Retinal pigment epithelial cell (primary cell): ENCODE results near the gene PTPN3.

ENCODE experiments used
- DNase-seq: peaks from one replicate; pipeline ENCODE4 v3.0.0-alpha.2; 2010; ENCODE audit warnings: low read depth
- H3K4me3 ChIP-seq: 2 replicates; pipeline ENCODE4 v1.5.1; 2011; ENCODE audit warnings: mild to moderate bottlenecking, low read length, control low read depth, moderate library complexity
- TF ChIP-seq, protein P1 (sequence below): conservative IDR thresholded peaks from 2 replicates; pipeline ENCODE4 v1.5.1; 2011; ENCODE audit warnings: low read depth, low read length, control low read depth, inconsistent platforms

The PTPN3 gene

DNA sequence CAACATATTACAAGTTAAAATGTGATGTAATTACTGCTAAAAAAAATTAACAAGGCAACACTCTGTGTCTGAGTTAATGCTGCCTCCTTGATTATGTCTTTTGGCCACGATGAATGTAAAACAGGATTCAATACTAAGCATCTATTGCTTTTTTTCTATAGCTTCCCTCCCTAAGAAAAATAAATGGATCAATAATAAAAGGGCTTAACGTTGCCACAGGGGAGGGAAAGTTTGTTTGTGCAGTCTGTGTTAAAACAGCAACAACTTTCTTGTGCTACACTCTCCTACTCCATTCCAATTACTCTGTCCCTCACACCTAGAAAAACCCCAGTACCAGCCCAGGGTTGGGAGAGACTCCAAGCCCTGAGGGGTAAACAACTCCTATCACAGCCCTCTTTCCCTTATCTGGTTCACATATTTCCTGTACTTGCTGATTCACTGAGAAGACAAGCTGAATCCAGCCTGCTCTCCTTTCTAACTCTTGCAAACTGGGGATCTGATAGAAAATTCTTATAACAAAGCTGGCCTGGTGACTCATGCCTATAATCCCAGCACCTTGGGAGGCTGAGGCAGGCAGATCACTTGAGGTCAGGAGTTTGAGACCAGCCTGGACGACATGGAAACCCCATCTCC is 44.8 kb downstream of the PTPN3 start:
- no peak overlapping the region for H3K4me3 ChIP-seq
- TF ChIP-seq, protein P1, sequence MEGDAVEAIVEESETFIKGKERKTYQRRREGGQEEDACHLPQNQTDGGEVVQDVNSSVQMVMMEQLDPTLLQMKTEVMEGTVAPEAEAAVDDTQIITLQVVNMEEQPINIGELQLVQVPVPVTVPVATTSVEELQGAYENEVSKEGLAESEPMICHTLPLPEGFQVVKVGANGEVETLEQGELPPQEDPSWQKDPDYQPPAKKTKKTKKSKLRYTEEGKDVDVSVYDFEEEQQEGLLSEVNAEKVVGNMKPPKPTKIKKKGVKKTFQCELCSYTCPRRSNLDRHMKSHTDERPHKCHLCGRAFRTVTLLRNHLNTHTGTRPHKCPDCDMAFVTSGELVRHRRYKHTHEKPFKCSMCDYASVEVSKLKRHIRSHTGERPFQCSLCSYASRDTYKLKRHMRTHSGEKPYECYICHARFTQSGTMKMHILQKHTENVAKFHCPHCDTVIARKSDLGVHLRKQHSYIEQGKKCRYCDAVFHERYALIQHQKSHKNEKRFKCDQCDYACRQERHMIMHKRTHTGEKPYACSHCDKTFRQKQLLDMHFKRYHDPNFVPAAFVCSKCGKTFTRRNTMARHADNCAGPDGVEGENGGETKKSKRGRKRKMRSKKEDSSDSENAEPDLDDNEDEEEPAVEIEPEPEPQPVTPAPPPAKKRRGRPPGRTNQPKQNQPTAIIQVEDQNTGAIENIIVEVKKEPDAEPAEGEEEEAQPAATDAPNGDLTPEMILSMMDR = no peak
- DNase-seq = no peak

DNA sequence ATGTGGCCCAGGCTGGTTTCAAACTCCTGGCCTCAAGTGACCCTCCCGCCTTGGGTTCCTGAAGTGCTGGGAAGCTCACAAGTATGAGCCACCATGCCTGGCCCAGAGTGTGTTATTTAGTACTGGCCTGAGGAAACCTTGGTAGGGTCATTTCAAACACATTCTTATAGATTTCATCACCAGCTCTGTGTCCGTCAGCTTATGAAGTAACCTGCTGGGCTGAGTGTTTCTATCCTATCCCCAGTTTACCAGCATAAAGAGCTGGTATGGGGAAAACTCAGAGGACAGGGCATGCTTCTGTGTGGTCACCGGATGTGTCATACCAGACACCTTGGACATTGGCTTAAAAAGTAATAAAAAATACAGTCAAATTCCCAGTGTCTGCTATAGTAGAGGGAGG is 45.3 kb downstream of the PTPN3 start:
- DNase-seq = no peak
- no peak overlapping the region for H3K4me3 ChIP-seq
- TF ChIP-seq, protein P1 = no peak

DNA sequence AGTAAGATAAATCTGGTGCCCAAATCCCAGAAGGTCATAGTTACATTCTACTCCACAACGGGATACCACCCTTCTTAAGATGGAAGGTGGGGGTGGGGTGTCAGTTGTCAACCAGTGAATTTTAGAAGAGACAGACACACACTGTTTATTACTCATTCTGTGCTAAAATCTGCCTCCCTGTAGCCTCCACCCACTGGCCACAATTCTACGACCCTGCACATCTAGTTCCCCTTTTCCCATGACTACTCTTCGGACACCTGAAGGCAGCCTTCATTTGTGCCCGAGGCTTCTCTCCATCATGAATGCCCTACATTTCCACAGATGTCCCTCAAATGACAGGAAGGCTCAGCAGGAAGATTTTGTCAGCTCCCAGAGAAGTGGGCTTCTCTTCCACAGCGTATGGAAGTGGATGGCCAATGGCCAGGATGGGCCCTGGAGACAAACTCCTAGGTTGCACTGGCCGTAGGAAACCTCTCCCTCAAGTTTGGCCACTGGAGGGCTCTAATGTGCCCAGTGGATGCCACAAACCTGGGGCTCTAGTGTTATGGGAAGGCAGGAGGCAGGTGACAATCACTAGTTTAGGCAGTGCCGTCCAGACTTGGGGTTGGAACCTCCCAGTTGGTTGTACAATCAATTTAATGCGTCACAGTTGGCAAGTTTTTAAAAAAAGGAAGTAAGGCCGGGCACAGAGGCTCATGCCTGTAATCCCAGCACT is 46.6 kb downstream of the PTPN3 start:
- no peak overlapping the region for H3K4me3 ChIP-seq
- TF ChIP-seq, protein P1 = peak; percentile 18
- DNase-seq = no peak

DNA sequence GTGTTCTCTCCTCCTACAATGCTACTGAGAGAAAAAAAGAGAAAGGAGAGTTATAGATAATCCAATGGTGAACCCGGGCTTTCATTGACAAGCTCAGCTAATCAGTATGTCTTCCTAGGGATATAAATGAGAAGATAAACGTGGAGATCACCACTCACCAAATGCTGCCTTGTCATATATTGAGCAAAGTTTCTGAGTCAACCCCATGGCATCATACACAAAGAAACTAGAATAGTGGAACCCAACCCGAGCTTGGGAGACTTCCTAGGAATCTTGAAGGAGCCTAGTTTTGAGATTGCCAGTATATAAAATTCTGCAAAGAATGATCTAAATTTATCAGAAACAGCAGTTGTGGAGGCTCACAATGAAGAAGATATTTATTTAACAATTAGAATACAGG is 47.8 kb downstream of the PTPN3 start:
- TF ChIP-seq, protein P1 = no peak
- no peak for DNase-seq
- H3K4me3 ChIP-seq = no peak overlapping the region

DNA sequence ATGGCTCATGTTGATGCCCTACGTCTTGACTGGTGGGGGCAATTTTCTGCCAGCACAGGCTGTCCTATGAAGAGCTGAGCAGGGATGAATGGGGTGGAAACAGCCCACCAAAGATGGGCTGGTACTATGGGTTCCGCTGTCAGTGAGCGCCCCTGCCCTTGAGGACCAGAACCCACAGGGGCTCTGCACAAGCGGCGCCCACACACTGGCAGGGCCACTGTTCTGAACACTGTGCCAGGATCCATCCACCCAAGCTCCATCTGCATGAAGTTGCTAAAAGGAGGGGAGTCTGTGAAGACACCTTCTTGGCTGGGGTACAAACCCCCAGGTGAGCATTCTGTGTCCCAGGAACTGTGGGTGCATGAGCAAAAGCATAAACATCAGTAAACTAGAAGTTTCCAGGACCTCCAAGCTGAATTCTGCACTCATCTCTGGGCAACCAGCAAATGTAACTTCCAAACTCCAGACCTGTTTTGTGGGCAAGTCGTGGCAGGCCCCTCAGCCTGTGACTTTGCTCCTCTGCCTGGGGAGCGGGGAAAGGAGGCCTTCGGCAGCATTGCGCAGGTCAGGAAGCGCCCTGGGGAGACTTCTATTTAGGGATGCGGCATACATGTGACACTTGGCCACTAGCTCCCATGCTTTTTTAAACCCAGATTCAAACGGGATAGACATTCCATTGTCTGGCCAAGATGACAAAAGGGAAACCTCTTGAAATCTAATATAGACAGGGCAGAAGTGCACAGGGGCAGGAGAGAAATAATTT is 48.9 kb downstream of the PTPN3 start:
- TF ChIP-seq, protein P1 = no peak
- no peak for DNase-seq
- no peak overlapping the region for H3K4me3 ChIP-seq

DNA sequence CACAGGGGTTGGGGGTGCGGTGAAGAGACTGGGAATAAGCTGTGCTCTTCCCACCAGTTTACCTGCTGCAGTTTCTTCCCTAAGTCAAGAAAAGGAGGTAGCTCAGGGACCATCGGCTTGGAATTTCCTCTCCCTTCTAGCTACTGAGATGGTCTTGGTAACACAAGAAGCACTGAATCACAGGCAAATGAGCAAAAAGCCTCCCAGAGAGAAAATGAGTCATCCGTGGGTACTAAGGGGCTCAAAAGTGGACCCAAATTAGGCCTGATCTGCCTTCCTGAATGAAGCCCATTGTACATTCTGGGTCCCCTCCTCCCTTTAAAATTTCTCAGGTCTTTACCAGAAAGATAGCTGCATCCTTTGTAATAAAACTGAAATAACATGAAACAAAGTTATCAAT is 49.9 kb downstream of the PTPN3 start:
- DNase-seq = no peak
- TF ChIP-seq, protein P1 = no peak
- H3K4me3 ChIP-seq = no peak overlapping the region
